PC-3 (cell line): Measurements from ENCODE around the gene BRWD1. TPM values are rescaled to one million over a fixed set of nuclear protein-coding genes. Genes with fewer than 3 reads are reported as not detected.

Source experiments
- ATAC-seq: fragments of 200-7000 bp; cut with Tn5 transposase; 2 replicates; pipeline ENCODE4 v1.9.1; 2020; ENCODE audit warnings: mild to moderate bottlenecking, moderate library complexity
- BruUV-seq: library from RNA; stranded (reverse); fragments of 400-500 nt; replicated peaks from 2 replicates; lab custom pipeline; 2021; lab: Mats Ljungman, UMichigan
- CTCF ChIA-PET: fragments of 300-600 bp; sonication (Branson Sonifier 250); formaldehyde crosslinking; loops from one replicate; lab custom pipeline; 2022; ENCODE audit warnings: antibody characterized with exemption; lab: Charles Lee
- POLR2A ChIA-PET: fragments of 300-600 bp; sonication (Branson Sonifier 250); formaldehyde crosslinking; loops from one replicate; lab custom pipeline; 2022; ENCODE audit warnings: antibody characterized with exemption; ENCODE audit not compliant: unreplicated experiment; lab: Charles Lee
- DNase-seq: peaks from one replicate; pipeline ENCODE4 v3.0.0-alpha.2; 2015
- H2AFZ ChIP-seq: fragments of 300-600 bp; sonication (generic); 2 replicates; pipeline ENCODE4 v1.6.0; 2016; ENCODE audit warnings: antibody characterized with exemption, low read length
- H3F3A ChIP-seq: fragments of 300-600 bp; sonication (generic); one replicate; pipeline ENCODE4 v1.6.0; 2017; ENCODE audit warnings: antibody characterized with exemption, low read length, control low read depth, mild to moderate bottlenecking; ENCODE audit not compliant: unreplicated experiment
- H3K27ac ChIP-seq: fragments of 300-600 bp; sonication (generic); 2 replicates; pipeline ENCODE4 v1.5.1; 2016; ENCODE audit warnings: mild to moderate bottlenecking, low read length
- H3K27me3 ChIP-seq: fragments of 300-600 bp; sonication (generic); 2 replicates; pipeline ENCODE4 v1.6.1; 2016; ENCODE audit warnings: low read length, mixed read lengths
- H3K36me3 ChIP-seq: fragments of 300-600 bp; sonication (generic); 2 replicates; pipeline ENCODE4 v1.6.1; 2016; ENCODE audit warnings: low read depth, mixed run types, low read length, mixed read lengths
- H3K4me1 ChIP-seq: fragments of 300-600 bp; sonication (generic); 2 replicates; pipeline ENCODE4 v1.5.1; 2016; ENCODE audit warnings: low read length; ENCODE audit not compliant: insufficient read depth
- H3K4me2 ChIP-seq: fragments of 300-600 bp; sonication (generic); 2 replicates; pipeline ENCODE4 v1.6.0; 2016; ENCODE audit warnings: low read length
- H3K4me3 ChIP-seq: fragments of 300-600 bp; sonication (generic); 2 replicates; pipeline ENCODE4 v1.5.1; 2016; ENCODE audit warnings: mild to moderate bottlenecking, low read length, mixed read lengths
- H3K79me2 ChIP-seq: fragments of 300-600 bp; sonication (generic); 2 replicates; pipeline ENCODE4 v1.6.1; 2017; ENCODE audit warnings: low read length, mixed read lengths
- H3K9ac ChIP-seq: fragments of 300-600 bp; sonication (generic); 2 replicates; pipeline ENCODE4 v1.6.0; 2016; ENCODE audit warnings: mild to moderate bottlenecking, low read length
- H3K9me2 ChIP-seq: fragments of 300-600 bp; sonication (generic); replicated peaks from 2 replicates; pipeline ENCODE4 v1.6.1; 2016; ENCODE audit warnings: mixed run types, low read length, mixed read lengths
- H3K9me3 ChIP-seq: fragments of 300-600 bp; sonication (generic); 2 replicates; pipeline ENCODE4 v1.6.1; 2016; ENCODE audit warnings: low read length, mixed read lengths
- H4K20me1 ChIP-seq: fragments of 300-600 bp; sonication (generic); 2 replicates; pipeline ENCODE4 v1.6.1; 2016; ENCODE audit warnings: low read length, mixed read lengths
- CTCF ChIP-seq: fragments of 300-600 bp; sonication (generic); conservative IDR thresholded peaks from 2 replicates; pipeline ENCODE4 v1.5.1; 2017; ENCODE audit warnings: antibody characterized with exemption, low read depth, mild to moderate bottlenecking, low read length
- EZH2 ChIP-seq: fragments of 300-600 bp; sonication (generic); IDR thresholded peaks from one replicate; pipeline ENCODE4 v1.6.1; 2017; ENCODE audit warnings: antibody characterized with exemption, mild to moderate bottlenecking, low read length; ENCODE audit not compliant: unreplicated experiment
- EZH2phosphoT487 ChIP-seq: fragments of 300-600 bp; sonication (generic); IDR thresholded peaks from 2 replicates; pipeline ENCODE4 v1.6.1; 2018; ENCODE audit warnings: mild to moderate bottlenecking, antibody characterized with exemption, low read length, borderline replicate concordance
- intact Hi-C: fragments of 100-400 bp; cut with micrococcal nuclease; formaldehyde crosslinking; loops from 2 replicates; pipeline ENCODE4 v1.9.0; 2023
- total RNA-seq: library from RNA; depleted of rRNA; stranded (reverse); fragments of >200 nt; gene quantifications from 2 replicates; pipeline ENCODE4 v1.2.3, GENCODE V29; 2014

Gene BRWD1
- total RNA-seq, 1 experiment from 2014 or later = 29.3 TPM

- peaks cover 34% of the 10 kb centered on the region for H3K36me3 ChIP-seq
- no peak overlapping the region for H3K9ac ChIP-seq
- BruUV-seq = no TSS peak
- no peaks in the 10 kb centered on the region for H3K27me3 ChIP-seq
- TF ChIP-seq CTCF (no peak), EZH2 (no peak), EZH2phosphoT487 (no peak)
- peaks cover 25% of the 10 kb centered on the region for H4K20me1 ChIP-seq
- peaks cover 18% of the 10 kb centered on the region for H3K4me1 ChIP-seq
- no peak for DNase-seq
- peak overlapping the region; percentile 90 for H3K4me2 ChIP-seq
- no peaks in the 10 kb centered on the region for H3K9me3 ChIP-seq
- ChIA-PET POLR2A (interaction anchor here (0.5 kb wide), 2 partner anchors 522 to 1388 kb away, joined by 3 to 4 read pairs; no protein-coding TSS in a partner anchor), CTCF (no interaction called here)
- no peaks in the 10 kb centered on the region for H3K9me2 ChIP-seq
- ATAC-seq = no peak
- intact Hi-C loops = loop anchor here (5.0 to 10.0 kb wide), 2 partner anchors 203 to 261 kb away; a partner anchor contains a TSS
- peaks cover 41% of the 10 kb centered on the region for H3K79me2 ChIP-seq
- H3K27ac ChIP-seq = no peak overlapping the region
- peak overlapping the region; percentile 85 for H3K4me3 ChIP-seq
- H2AFZ ChIP-seq = no peak overlapping the region
- no peaks in the 10 kb centered on the region for H3F3A ChIP-seq
These were observed 132.1 kb downstream of the BRWD1 start for GRCh38 chr21:39181205-39181818.

- Histone ChIP-seq H3F3A (no peaks in the 10 kb centered on the region), H3K9me2 (no peaks in the 10 kb centered on the region), H3K9ac (no peak overlapping the region), H3K4me2 (peak overlapping the region; percentile 90; the same call in 1 of the 2 replicates), H3K36me3 (peaks cover 34% of the 10 kb centered on the region), H3K4me1 (peaks cover 18% of the 10 kb centered on the region), H3K9me3 (no peaks in the 10 kb centered on the region), H4K20me1 (peaks cover 25% of the 10 kb centered on the region), H3K4me3 (peak overlapping the region; percentile 7; the same call in 1 of the 2 replicates), H2AFZ (no peak overlapping the region), H3K27ac (no peak overlapping the region), H3K79me2 (peaks cover 41% of the 10 kb centered on the region), H3K27me3 (no peaks in the 10 kb centered on the region)
- TF ChIP-seq EZH2phosphoT487 = no peak
- no peak for TF ChIP-seq EZH2
- TF ChIP-seq CTCF = peak; percentile 52; the same call in 1 of the 2 replicates
- BruUV-seq = no TSS peak
- ChIA-PET POLR2A (interaction anchor here (0.5 kb wide), 1 partner anchor 521 kb away, joined by 3 read pairs; no protein-coding TSS in a partner anchor), CTCF (no interaction called here)
- intact Hi-C loops = loop anchor here (5.0 to 10.0 kb wide), 2 partner anchors 204 to 262 kb away; a partner anchor contains a TSS
- no peak for ATAC-seq
- peak; percentile 38 for DNase-seq
These were observed 132.9 kb downstream of the BRWD1 start for GRCh38 chr21:39180429-39181019.
